RKO (cell line): Measurements from ENCODE around the gene LMAN1.

Experiments used
- DNase-seq: peaks from one replicate; pipeline ENCODE4 v3.0.0-alpha.2; 2016; ENCODE audit warnings: low spot score

Gene LMAN1

GRCh38 chr18:59303656-59304195 is 55.3 kb downstream of the LMAN1 start:
- DNase-seq = no peak

- no peak for DNase-seq
Observed at GRCh38 chr18:59303006-59303405, 56.1 kb downstream of the LMAN1 start.

- no peak for DNase-seq
Observed at GRCh38 chr18:59301929-59302328, 57.1 kb downstream of the LMAN1 start.

- no peak for DNase-seq
Observed at GRCh38 chr18:59300676-59301285, 58.3 kb downstream of the LMAN1 start.

- DNase-seq = no peak
Observed at GRCh38 chr18:59298871-59299270, 60.2 kb downstream of the LMAN1 start.

- DNase-seq = no peak
Observed at GRCh38 chr18:59293317-59293716, 65.7 kb downstream of the LMAN1 start.

GRCh38 chr18:59286341-59286740 is 72.7 kb downstream of the LMAN1 start:
- no peak for DNase-seq

GRCh38 chr18:59282341-59282740 is 76.7 kb downstream of the LMAN1 start:
- no peak for DNase-seq

GRCh38 chr18:59279722-59280121 is 79.3 kb downstream of the LMAN1 start:
- no peak for DNase-seq

- DNase-seq = no peak
Observed at GRCh38 chr18:59279193-59279592, 79.9 kb downstream of the LMAN1 start.

- DNase-seq = no peak
Observed at GRCh38 chr18:59278793-59279192, 80.3 kb downstream of the LMAN1 start.
